HepG2 (cell line): ENCODE measurements around the gene PGA5. TPM values are rescaled to one million over a fixed set of nuclear protein-coding genes. Genes with fewer than 3 reads are reported as not detected.

ENCODE experiments used
- ATAC-seq: fragments of 200-7000 bp; cut with Tn5 transposase; 3 replicates; pipeline ENCODE4 v1.9.1; 2020; ENCODE audit warnings: mild to moderate bottlenecking, moderate library complexity
- BruUV-seq: library from RNA; stranded (reverse); fragments of 400-500 nt; replicated peaks from 2 replicates; lab custom pipeline; 2021; lab: Mats Ljungman, UMichigan
- CTCF ChIA-PET: fragments of 300-600 bp; formaldehyde crosslinking; extraction: SDS; loops from one replicate; lab custom pipeline; 2021; ENCODE audit warnings: low total read pairs, inconsistent platforms, low intra/inter-chr PET ratio; lab: Yijun Ruan, JAX
- POLR2A ChIA-PET: fragments of 350-600 bp; sonication (Branson Sonifier 250); formaldehyde crosslinking; loops from one replicate; lab custom pipeline; 2020; ENCODE audit warnings: antibody characterized with exemption, inconsistent platforms; lab: Yijun Ruan, JAX
- DNase-seq: peaks from one replicate; pipeline ENCODE4 v3.0.0-alpha.2; 2015; ENCODE audit warnings: low spot score
- FAIRE-seq: peaks from 3 replicates; lab custom pipeline; 2011; peaks lifted over from hg19 to GRCh38; lab: Jason Lieb, UNC
- H2AFZ ChIP-seq: one replicate; pipeline ENCODE4 v1.6.1; 2011; ENCODE audit warnings: low read length, inconsistent platforms
- H3K27ac ChIP-seq: fragments of 300-600 bp; 3 replicates; pipeline ENCODE4 v1.8.0; 2011; ENCODE audit warnings: mixed run types, mild to moderate bottlenecking, mixed read lengths, low read length, inconsistent platforms; ENCODE audit not compliant: insufficient read depth; ENCODE audit errors: extremely low read length
- H3K27me3 ChIP-seq, 2 experiments: fragments of 200-600 bp in 1 of 2; 2 replicates in 1 of 2; 3 replicates in 1 of 2; pipeline versions ENCODE4 v1.6.0 to v1.8.0; 2011; ENCODE audit warnings: low read length in 2 of 2, mild to moderate bottlenecking in 2 of 2, moderate library complexity in 2 of 2, inconsistent platforms in 1 of 2; ENCODE audit not compliant: insufficient read depth in 2 of 2, control insufficient read depth in 1 of 2
- H3K36me3 ChIP-seq, 2 experiments: fragments of 200-600 bp in 1 of 2; replicated peaks in 1 of 2; 2 replicates in 1 of 2; 3 replicates in 1 of 2; pipeline versions ENCODE4 v1.5.1 to v1.8.0; 2011; ENCODE audit warnings: low read length in 2 of 2, inconsistent platforms in 1 of 2; ENCODE audit not compliant: insufficient read depth in 2 of 2, control insufficient read depth in 1 of 2
- H3K4me1 ChIP-seq: 2 replicates; pipeline ENCODE4 v1.5.1; 2012; ENCODE audit warnings: low read length, inconsistent platforms; ENCODE audit not compliant: insufficient read depth
- H3K4me2 ChIP-seq: 2 replicates; pipeline ENCODE4 v1.6.0; 2011; ENCODE audit warnings: low read depth, low read length, inconsistent platforms
- H3K4me3 ChIP-seq, 3 experiments: fragments of 200-600 bp in 1 of 3; sonication (generic), shearing (Covaris generic) in 1 of 3; replicated peaks in 1 of 3; 2 replicates each; pipeline ENCODE4 v1.5.1; 2011 to 2016; ENCODE audit warnings: low read length in 3 of 3, inconsistent platforms in 2 of 3, low read depth in 2 of 3, mild to moderate bottlenecking in 2 of 3, control low read depth in 1 of 3, mixed read lengths in 1 of 3; ENCODE audit not compliant: insufficient read depth in 1 of 3
- H3K79me2 ChIP-seq: one replicate; pipeline ENCODE4 v1.6.1; 2011; ENCODE audit warnings: low read length, inconsistent platforms; ENCODE audit not compliant: insufficient read depth
- H3K9ac ChIP-seq: 2 replicates; pipeline ENCODE4 v1.6.0; 2011; ENCODE audit warnings: mild to moderate bottlenecking, low read depth, low read length, inconsistent platforms; ENCODE audit not compliant: insufficient read depth
- H3K9me3 ChIP-seq: 2 replicates; pipeline ENCODE4 v1.5.1; 2012; ENCODE audit warnings: mild to moderate bottlenecking, low read length
- H4K20me1 ChIP-seq: 2 replicates; pipeline ENCODE4 v1.6.0; 2011; ENCODE audit warnings: inconsistent platforms, mild to moderate bottlenecking, low read length, moderate library complexity; ENCODE audit not compliant: insufficient read depth
- ARID3A ChIP-seq: IDR thresholded peaks from 2 replicates; pipeline ENCODE4 v1.6.1; 2012; ENCODE audit warnings: low read depth, low read length, improper control_type of control experiment
- NRL ChIP-seq: sonication (generic); formaldehyde crosslinking; IDR thresholded peaks from 2 replicates; pipeline ENCODE4 v1.5.0; 2020; ENCODE audit warnings: missing genetic modification reagents, mild to moderate bottlenecking, moderate library complexity, borderline replicate concordance
- ZSCAN31 ChIP-seq: sonication (generic); formaldehyde crosslinking; IDR thresholded peaks from 2 replicates; pipeline ENCODE4 v1.5.0; 2020; ENCODE audit warnings: low read depth, mild to moderate bottlenecking, missing genetic modification reagents
- WGBS: methylation state at CpG from one replicate; pipeline ENCODE4 v1.1.6; 2017; ENCODE audit warnings: low lambda C conversion rate; 5-methylcytosine and 5-hydroxymethylcytosine counted together
- in situ Hi-C: cut with HindIII; loops from 2 replicates; pipeline ENCODE4 v1.10.0; 2017; ENCODE audit warnings: low pct_unique_long_range_greater_than_20kb; ENCODE audit not compliant: extremely low pct_ligation_motif_present
- intact Hi-C: fragments of 100-400 bp; cut with micrococcal nuclease; formaldehyde crosslinking; loops from one replicate; pipeline ENCODE4 v1.10.0; 2022; ENCODE audit not compliant: unreplicated experiment
- polyA plus RNA-seq, 8 experiments: library from polyadenylated mRNA; depleted of rRNA in 3 of 8; stranded (reverse) in 7 of 8; unstranded in 1 of 8; fragments of >200 nt; fragmentation: Illumina TruSeq in 4 of 8; extraction: Trizol in 4 of 8; gene quantifications; 2 replicates each; pipeline versions ENCODE4 v1.2.1 to v1.2.3, GENCODE V29; 2011 to 2016; ENCODE audit warnings: low read depth in 4 of 8, missing spikeins in 1 of 8, mixed read lengths in 1 of 8; ENCODE audit not compliant: insufficient read depth in 1 of 8
- total RNA-seq, 5 experiments: library from RNA; depleted of rRNA; stranded (reverse); fragments of >200 nt; fragmentation: Illumina TruSeq; extraction: Trizol; gene quantifications; 2 replicates each; pipeline ENCODE4 v1.2.3, GENCODE V29; 2016; ENCODE audit warnings: low read depth in 1 of 5
- TF ChIP-seq, protein P1 (sequence below), 2 experiments: fragments of 450-650 bp in 1 of 2; sonication (generic) in 1 of 2; formaldehyde crosslinking in 1 of 2; IDR thresholded peaks; 2 replicates each; pipeline versions ENCODE4 v1.6.1 to v1.8.0; 2016 to 2022; ENCODE audit warnings: antibody characterized with exemption in 1 of 2, mild to moderate bottlenecking in 1 of 2, missing genetic modification reagents in 1 of 2
- TF ChIP-seq, protein P2 (sequence below): sonication (generic); formaldehyde crosslinking; conservative IDR thresholded peaks from 2 replicates; pipeline ENCODE4 v1.4.0; 2020; ENCODE audit warnings: missing genetic modification reagents

The PGA5 gene
- total and polyA plus RNA-seq, 2 of the 13 experiments (the other 11 are each of a cell fraction or from before 2014, with no cell fraction given): not detected

- DNase-seq (no peak), ATAC-seq (no peak; the same call in 2 of the 3 replicates), FAIRE-seq (no peak)
- H2AFZ ChIP-seq: no peak overlapping the region
- intact Hi-C loops (no loop called here), in situ Hi-C loops (no loop called here)
- no peak overlapping the region for H3K4me3 ChIP-seq
- 0 out of 2 replicates have a peak, but pooled peaks cover 7% of the 10 kb centered on the region for H3K9me3 ChIP-seq
- no peaks in the 10 kb centered on the region for H4K20me1 ChIP-seq
- BruUV-seq: no TSS peak
- no peak overlapping the region for H3K9ac ChIP-seq
- 20% methylated on average over 7 of the region's 7 CpGs for WGBS
- H3K27me3 ChIP-seq: peaks cover 2 to 22% of the 10 kb centered on the region in 2 experiments; a peak in 1 of 5 replicates
- ChIA-PET CTCF (no interaction called here), POLR2A (no interaction called here)
- no peak overlapping the region for H3K27ac ChIP-seq
- H3K4me1 ChIP-seq: no peaks in the 10 kb centered on the region
- no peaks in the 10 kb centered on the region for H3K79me2 ChIP-seq
- H3K4me2 ChIP-seq: no peak overlapping the region
- no peaks in the 10 kb centered on the region for H3K36me3 ChIP-seq
- TF ChIP-seq ARID3A (no peak), ZSCAN31 (CRISPR knock-in tag) (no peak), NRL (CRISPR knock-in tag) (no peak)
- TF ChIP-seq, protein P1, sequence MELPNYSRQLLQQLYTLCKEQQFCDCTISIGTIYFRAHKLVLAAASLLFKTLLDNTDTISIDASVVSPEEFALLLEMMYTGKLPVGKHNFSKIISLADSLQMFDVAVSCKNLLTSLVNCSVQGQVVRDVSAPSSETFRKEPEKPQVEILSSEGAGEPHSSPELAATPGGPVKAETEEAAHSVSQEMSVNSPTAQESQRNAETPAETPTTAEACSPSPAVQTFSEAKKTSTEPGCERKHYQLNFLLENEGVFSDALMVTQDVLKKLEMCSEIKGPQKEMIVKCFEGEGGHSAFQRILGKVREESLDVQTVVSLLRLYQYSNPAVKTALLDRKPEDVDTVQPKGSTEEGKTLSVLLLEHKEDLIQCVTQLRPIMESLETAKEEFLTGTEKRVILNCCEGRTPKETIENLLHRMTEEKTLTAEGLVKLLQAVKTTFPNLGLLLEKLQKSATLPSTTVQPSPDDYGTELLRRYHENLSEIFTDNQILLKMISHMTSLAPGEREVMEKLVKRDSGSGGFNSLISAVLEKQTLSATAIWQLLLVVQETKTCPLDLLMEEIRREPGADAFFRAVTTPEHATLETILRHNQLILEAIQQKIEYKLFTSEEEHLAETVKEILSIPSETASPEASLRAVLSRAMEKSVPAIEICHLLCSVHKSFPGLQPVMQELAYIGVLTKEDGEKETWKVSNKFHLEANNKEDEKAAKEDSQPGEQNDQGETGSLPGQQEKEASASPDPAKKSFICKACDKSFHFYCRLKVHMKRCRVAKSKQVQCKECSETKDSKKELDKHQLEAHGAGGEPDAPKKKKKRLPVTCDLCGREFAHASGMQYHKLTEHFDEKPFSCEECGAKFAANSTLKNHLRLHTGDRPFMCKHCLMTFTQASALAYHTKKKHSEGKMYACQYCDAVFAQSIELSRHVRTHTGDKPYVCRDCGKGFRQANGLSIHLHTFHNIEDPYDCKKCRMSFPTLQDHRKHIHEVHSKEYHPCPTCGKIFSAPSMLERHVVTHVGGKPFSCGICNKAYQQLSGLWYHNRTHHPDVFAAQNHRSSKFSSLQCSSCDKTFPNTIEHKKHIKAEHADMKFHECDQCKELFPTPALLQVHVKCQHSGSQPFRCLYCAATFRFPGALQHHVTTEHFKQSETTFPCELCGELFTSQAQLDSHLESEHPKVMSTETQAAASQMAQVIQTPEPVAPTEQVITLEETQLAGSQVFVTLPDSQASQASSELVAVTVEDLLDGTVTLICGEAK (IDR thresholded peaks at IDR 0.05): no peak
- TF ChIP-seq, protein P1 (CRISPR knock-in tag; IDR thresholded peaks at IDR 0.05): no peak
- TF ChIP-seq, protein P2, sequence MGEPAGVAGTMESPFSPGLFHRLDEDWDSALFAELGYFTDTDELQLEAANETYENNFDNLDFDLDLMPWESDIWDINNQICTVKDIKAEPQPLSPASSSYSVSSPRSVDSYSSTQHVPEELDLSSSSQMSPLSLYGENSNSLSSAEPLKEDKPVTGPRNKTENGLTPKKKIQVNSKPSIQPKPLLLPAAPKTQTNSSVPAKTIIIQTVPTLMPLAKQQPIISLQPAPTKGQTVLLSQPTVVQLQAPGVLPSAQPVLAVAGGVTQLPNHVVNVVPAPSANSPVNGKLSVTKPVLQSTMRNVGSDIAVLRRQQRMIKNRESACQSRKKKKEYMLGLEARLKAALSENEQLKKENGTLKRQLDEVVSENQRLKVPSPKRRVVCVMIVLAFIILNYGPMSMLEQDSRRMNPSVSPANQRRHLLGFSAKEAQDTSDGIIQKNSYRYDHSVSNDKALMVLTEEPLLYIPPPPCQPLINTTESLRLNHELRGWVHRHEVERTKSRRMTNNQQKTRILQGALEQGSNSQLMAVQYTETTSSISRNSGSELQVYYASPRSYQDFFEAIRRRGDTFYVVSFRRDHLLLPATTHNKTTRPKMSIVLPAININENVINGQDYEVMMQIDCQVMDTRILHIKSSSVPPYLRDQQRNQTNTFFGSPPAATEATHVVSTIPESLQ (CRISPR knock-in tag): no peak
These were observed 45.8 kb upstream of the PGA5 start for GRCh38 chr11:61194981-61195695.
